HG02943 (cell line): ENCODE results near the gene RBM27.
A peak's percentile ranks its signal among the peaks of the same experiment; 100 is the strongest.
"Not testable (repeated sequence)": the region's sequence is repeated elsewhere in the genome, so short reads cannot be mapped to it uniquely, and the experiment has no call there.

ENCODE experiments used
- ATAC-seq: cut with Tn5 transposase; IDR thresholded peaks from one replicate; pipeline ENCODE4 v1.9.1; 2021; ENCODE audit warnings: mild to moderate bottlenecking, low read depth, moderate library complexity; ENCODE audit not compliant: unreplicated experiment

Gene RBM27

GRCh38 chr5:146203011-146203871, at the start of gene RBM27:
Gene RBM27, plus strand, starts transcription at chr5:146203605. Its CDS starts 161 bp downstream, at chr5:146203766.
- ATAC-seq, result peak; percentile 100

GRCh38 chr5:146158255-146158654, 45.1 kb upstream of the RBM27 start:
- no peak for ATAC-seq

GRCh38 chr5:146164382-146164781, 39.0 kb upstream of the RBM27 start:
- ATAC-seq, result no peak

GRCh38 chr5:146165460-146165859, 37.9 kb upstream of the RBM27 start:
- ATAC-seq, result no peak

GRCh38 chr5:146165903-146166302, 37.5 kb upstream of the RBM27 start:
- ATAC-seq, result no peak

GRCh38 chr5:146169076-146169475, 34.3 kb upstream of the RBM27 start:
- no peak for ATAC-seq

- ATAC-seq, result peak; percentile 27
Observed at GRCh38 chr5:146173049-146173448, 30.4 kb upstream of the RBM27 start.

GRCh38 chr5:146173597-146173996, 29.8 kb upstream of the RBM27 start:
- peak; percentile 59 for ATAC-seq

GRCh38 chr5:146176805-146177204, 26.6 kb upstream of the RBM27 start:
- ATAC-seq, result no peak

GRCh38 chr5:146179696-146180095, 23.7 kb upstream of the RBM27 start:
- ATAC-seq, result no peak

GRCh38 chr5:146183403-146183802, 20.0 kb upstream of the RBM27 start:
- not testable (repeated sequence) for ATAC-seq

- no peak for ATAC-seq
Observed at GRCh38 chr5:146185161-146185560, 18.2 kb upstream of the RBM27 start.

- ATAC-seq, result no peak
Observed at GRCh38 chr5:146188358-146188757, 15.0 kb upstream of the RBM27 start.

GRCh38 chr5:146192571-146193043, 10.8 kb upstream of the RBM27 start:
- no peak for ATAC-seq

- ATAC-seq, result no peak
Observed at GRCh38 chr5:146193285-146193684, 10.1 kb upstream of the RBM27 start.

- not testable (repeated sequence) for ATAC-seq
Observed at GRCh38 chr5:146194997-146195396, 8.4 kb upstream of the RBM27 start.

GRCh38 chr5:146196459-146197048, 6.9 kb upstream of the RBM27 start:
- ATAC-seq, result no peak

GRCh38 chr5:146199176-146199815, 4.1 kb upstream of the RBM27 start:
- no peak for ATAC-seq

- ATAC-seq, result not testable (repeated sequence)
Observed at GRCh38 chr5:146201795-146202194, 1.6 kb upstream of the RBM27 start.

- ATAC-seq, result peak; percentile 6
Observed at GRCh38 chr5:146203872-146204192, 427 bp downstream of the RBM27 start.

GRCh38 chr5:146205499-146206202, 2.2 kb downstream of the RBM27 start:
- no peak for ATAC-seq
